GM20000 (cell line): ENCODE results near the gene GNS.

Source experiments
- DNase-seq: peaks from one replicate; pipeline ENCODE4 v3.0.0; 2012; ENCODE audit warnings: low spot score
- TF ChIP-seq, protein P1 (sequence below): IDR thresholded peaks from 2 replicates; pipeline ENCODE4 v1.5.1; 2012; ENCODE audit warnings: mild to moderate bottlenecking, control low read depth; ENCODE audit errors: extremely low read depth, missing control alignments

GNS gene

GRCh38 chr12:64756376-64756775 lies 2.8 kb downstream of the GNS start:
- DNase-seq: peak; percentile 51
- TF ChIP-seq, protein P1, sequence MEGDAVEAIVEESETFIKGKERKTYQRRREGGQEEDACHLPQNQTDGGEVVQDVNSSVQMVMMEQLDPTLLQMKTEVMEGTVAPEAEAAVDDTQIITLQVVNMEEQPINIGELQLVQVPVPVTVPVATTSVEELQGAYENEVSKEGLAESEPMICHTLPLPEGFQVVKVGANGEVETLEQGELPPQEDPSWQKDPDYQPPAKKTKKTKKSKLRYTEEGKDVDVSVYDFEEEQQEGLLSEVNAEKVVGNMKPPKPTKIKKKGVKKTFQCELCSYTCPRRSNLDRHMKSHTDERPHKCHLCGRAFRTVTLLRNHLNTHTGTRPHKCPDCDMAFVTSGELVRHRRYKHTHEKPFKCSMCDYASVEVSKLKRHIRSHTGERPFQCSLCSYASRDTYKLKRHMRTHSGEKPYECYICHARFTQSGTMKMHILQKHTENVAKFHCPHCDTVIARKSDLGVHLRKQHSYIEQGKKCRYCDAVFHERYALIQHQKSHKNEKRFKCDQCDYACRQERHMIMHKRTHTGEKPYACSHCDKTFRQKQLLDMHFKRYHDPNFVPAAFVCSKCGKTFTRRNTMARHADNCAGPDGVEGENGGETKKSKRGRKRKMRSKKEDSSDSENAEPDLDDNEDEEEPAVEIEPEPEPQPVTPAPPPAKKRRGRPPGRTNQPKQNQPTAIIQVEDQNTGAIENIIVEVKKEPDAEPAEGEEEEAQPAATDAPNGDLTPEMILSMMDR: no peak

GRCh38 chr12:64753427-64753826 lies 5.8 kb downstream of the GNS start:
- DNase-seq: no peak
- TF ChIP-seq, protein P1: no peak

- DNase-seq: no peak
- TF ChIP-seq, protein P1: no peak
Observed at GRCh38 chr12:64752833-64753238, 6.4 kb downstream of the GNS start.

DNA sequence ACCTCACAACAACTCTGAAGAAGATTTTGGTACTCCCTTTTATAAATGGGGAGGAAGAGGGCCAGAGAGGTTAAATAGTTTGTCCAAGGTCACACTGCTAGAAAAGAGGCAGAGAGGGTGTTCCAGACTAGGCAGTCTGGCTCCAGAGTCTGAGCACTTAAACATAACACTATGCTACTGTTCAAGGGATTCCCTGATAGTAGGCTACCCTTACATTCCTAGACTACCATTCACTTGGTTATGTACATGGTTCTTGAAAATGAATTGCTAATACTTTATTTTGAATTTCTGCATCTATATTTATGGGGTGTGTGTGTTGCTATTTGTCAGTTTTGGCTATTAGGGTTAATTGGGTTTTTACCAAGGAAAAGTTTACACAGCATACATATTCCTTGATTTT lies 7.2 kb downstream of the GNS start:
- TF ChIP-seq, protein P1: no peak
- DNase-seq: no peak

GRCh38 chr12:64749461-64750200 lies 9.6 kb downstream of the GNS start:
- TF ChIP-seq, protein P1: no peak
- DNase-seq: no peak

- no peak for DNase-seq
- TF ChIP-seq, protein P1: no peak
Observed at GRCh38 chr12:64747695-64748094, 11.5 kb downstream of the GNS start.

- no peak for DNase-seq
- TF ChIP-seq, protein P1: no peak
Observed at GRCh38 chr12:64746663-64747062, 12.5 kb downstream of the GNS start.
